Mesodermal cell (in vitro differentiated cells): ENCODE results near the gene ADAMTSL3.

Experiments
- H3K27ac ChIP-seq: 2 replicates; pipeline ENCODE4 v1.7.0; 2013; ENCODE audit warnings: mild to moderate bottlenecking, low read depth, low read length, moderate library complexity; ENCODE audit not compliant: severe bottlenecking
- H3K36me3 ChIP-seq: 2 replicates; pipeline ENCODE4 v1.7.1; 2013; ENCODE audit warnings: mild to moderate bottlenecking, low read length, moderate library complexity; ENCODE audit not compliant: control insufficient read depth, insufficient read depth
- H3K4me1 ChIP-seq: one replicate; pipeline ENCODE4 v1.7.1; 2013; ENCODE audit warnings: mild to moderate bottlenecking, low read length; ENCODE audit not compliant: insufficient read depth, control insufficient read depth, poor library complexity, severe bottlenecking
- H3K4me3 ChIP-seq: 2 replicates; pipeline ENCODE4 v1.7.0; 2013; ENCODE audit warnings: low read length, control low read depth, mild to moderate bottlenecking; ENCODE audit not compliant: insufficient read depth, poor library complexity, severe bottlenecking; ENCODE audit errors: extremely low read depth
- H3K9me3 ChIP-seq: 2 replicates; pipeline ENCODE4 v1.7.1; 2013; ENCODE audit warnings: mild to moderate bottlenecking, low read length, moderate library complexity; ENCODE audit not compliant: control insufficient read depth
- WGBS, 2 experiments: methylation state at CpG; one replicate each; pipeline ENCODE4 v1.1.5; 2013; ENCODE audit warnings: missing lambda C conversion rate in 2 of 2; ENCODE audit not compliant: insufficient coverage in 2 of 2; 5-methylcytosine and 5-hydroxymethylcytosine counted together

The ADAMTSL3 gene

DNA sequence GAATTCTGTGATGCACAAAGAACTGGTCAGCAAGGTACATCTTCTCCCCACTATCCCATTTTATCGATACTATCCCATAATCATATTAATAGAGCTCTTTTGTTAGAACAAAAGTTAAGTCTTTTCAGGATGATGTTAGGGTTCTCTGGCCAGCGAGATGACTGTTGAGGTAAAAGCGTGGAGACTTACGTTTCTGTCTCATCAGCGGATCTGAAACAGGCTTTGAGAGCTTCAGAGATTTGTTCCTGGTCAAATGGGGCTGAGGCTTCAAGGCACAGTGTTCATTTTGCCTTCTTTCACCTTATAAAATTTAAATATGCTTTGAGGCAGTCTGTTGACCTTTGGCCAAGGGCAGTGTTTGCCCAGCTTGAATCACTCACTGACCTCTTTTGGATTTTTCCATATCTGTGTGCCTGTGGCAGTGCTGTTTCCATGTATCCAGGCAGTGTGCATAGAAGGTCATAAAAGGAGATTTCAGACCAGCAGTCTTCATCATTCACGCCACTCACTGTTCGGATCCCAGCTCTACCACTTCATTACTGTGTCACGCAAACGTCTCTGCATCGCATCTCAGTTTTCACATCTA, 3.1 kb downstream of the ADAMTSL3 start:
- Histone ChIP-seq H3K4me3 (no peak overlapping the region), H3K4me1 (peaks cover 3% of the 10 kb centered on the region), H3K27ac (no peak overlapping the region), H3K36me3 (no peaks in the 10 kb centered on the region), H3K9me3 (peaks cover 4% of the 10 kb centered on the region)
- 92 to 97% methylated on average over 4 to 5 of the region's 10 CpGs for WGBS, 2 experiments

DNA sequence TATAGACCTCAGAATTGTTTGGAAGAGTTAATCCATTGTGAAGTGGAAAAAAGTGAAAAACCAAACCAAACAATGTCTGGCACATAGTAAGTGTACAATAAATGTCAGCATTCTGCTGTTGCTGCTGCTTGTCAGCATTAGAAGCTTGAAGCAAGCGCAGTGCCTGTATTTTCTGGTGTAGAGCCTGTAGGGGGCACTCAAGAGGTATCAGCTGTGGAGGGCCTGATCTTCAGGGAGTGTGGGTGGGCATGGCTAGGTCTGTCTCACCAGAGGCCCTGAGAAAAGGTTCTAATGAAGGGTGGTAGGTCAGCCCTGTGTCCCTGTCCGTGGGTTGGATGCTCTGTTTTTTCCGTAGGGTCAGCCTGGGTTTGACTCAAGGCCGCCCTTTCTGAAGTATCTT, 3.6 kb downstream of the ADAMTSL3 start:
- Histone ChIP-seq H3K9me3 (peaks cover 4% of the 10 kb centered on the region), H3K27ac (no peak overlapping the region), H3K4me1 (peaks cover 3% of the 10 kb centered on the region), H3K4me3 (no peak overlapping the region), H3K36me3 (no peaks in the 10 kb centered on the region)
- WGBS, 2 experiments = 90 to 95% methylated on average over 2 to 4 of the region's 4 CpGs

- H3K27ac ChIP-seq = no peak overlapping the region
- H3K4me3 ChIP-seq = no peak overlapping the region
- peaks cover 3% of the 10 kb centered on the region for H3K4me1 ChIP-seq
- WGBS, 2 experiments = 90 to 92% methylated on average over 8 of the region's 10 CpGs
- H3K36me3 ChIP-seq = no peaks in the 10 kb centered on the region
- peaks cover 4% of the 10 kb centered on the region for H3K9me3 ChIP-seq
Measured at GRCh38 chr15:83658430-83659416, 4.8 kb downstream of the ADAMTSL3 start.

DNA sequence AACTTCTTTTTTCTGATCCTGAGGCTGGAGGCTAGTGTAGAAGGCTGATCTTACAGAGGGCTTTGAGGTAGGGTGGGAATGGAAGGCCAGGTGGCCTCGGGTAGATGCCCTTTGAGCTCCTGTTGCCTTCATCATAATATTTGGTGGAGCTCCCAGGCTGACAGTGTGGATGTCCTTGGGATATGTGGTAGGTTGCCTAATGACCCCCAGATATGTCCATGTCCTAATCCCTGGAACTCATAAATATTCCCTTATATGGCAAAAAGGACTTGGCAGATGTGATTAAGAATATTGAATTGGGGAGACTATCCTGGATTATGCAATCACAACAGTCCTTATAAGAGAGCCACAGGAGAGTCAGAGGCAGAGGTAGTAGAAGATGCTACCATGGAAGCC, 5.5 kb downstream of the ADAMTSL3 start:
- Histone ChIP-seq H3K9me3 (peaks cover 4% of the 10 kb centered on the region), H3K4me3 (no peak overlapping the region), H3K27ac (no peak overlapping the region), H3K4me1 (peaks cover 2% of the 10 kb centered on the region), H3K36me3 (no peaks in the 10 kb centered on the region)
- WGBS, 2 experiments = 86% methylated on average over 1 of the region's 1 CpG; no CpG with 5 or more reads in 1 of the 2 experiments

DNA sequence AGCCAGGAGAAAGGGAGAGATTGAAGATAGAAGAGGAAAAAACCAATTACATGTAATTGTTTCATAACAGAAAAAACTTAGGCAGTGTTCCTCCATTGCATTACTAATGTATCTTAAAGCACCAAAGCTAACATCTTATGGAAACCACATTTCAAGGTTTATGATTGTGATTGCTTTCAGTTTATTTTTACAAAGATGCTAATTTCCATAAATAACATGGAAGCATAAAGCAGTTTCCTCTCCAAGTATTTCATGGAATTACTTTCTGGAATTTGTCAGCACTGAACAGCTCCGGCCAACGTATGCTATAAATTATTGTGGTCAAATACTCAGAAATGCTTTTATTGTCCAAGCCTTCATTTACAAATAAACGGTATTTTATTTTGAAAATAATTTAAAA, 11.6 kb downstream of the ADAMTSL3 start:
- Histone ChIP-seq H3K4me3 (no peak overlapping the region), H3K4me1 (no peaks in the 10 kb centered on the region), H3K27ac (no peak overlapping the region), H3K9me3 (no peaks in the 10 kb centered on the region), H3K36me3 (no peaks in the 10 kb centered on the region)
- WGBS, 2 experiments = no CpG with 5 or more reads among the region's 3 CpGs

DNA sequence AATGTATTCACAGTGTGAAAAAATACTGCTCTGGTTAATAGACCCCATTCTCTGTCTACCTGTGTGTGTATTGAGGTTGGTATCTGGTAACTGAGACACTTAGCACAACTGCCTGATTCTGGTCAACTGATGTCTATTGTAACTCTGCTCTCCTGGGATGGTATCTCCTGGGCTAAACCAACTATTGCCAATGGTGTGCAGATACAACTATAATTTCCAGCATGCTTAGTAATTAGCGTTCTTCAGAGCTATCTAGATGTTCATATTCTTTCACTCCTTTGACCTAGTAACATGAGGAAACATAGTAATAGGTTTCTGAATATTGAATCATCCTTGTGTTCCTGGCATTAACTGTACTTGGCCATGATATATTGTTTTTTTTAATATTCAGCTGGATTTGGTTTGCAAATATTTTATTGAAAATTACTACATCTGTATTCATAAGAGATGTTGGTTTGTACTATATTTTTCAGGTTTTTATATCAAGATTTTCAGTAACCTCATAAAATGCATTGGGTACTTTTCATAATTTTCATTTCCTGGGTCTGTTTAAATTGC, 16.8 kb downstream of the ADAMTSL3 start:
- Histone ChIP-seq H3K4me3 (no peak overlapping the region), H3K27ac (no peak overlapping the region), H3K36me3 (no peaks in the 10 kb centered on the region), H3K4me1 (no peaks in the 10 kb centered on the region), H3K9me3 (peaks cover 3% of the 10 kb centered on the region)
- 60% methylated on average over 1 of the region's 1 CpG; no CpG with 5 or more reads in 1 of the 2 experiments for WGBS, 2 experiments

- peaks cover 3% of the 10 kb centered on the region for H3K9me3 ChIP-seq
- no peaks in the 10 kb centered on the region for H3K36me3 ChIP-seq
- H3K4me1 ChIP-seq = no peaks in the 10 kb centered on the region
- no peak overlapping the region for H3K27ac ChIP-seq
- WGBS, 2 experiments = 80 to 100% methylated on average over 1 of the region's 2 CpGs
- no peak overlapping the region for H3K4me3 ChIP-seq
Measured at GRCh38 chr15:83671603-83672002, 17.7 kb downstream of the ADAMTSL3 start.

DNA sequence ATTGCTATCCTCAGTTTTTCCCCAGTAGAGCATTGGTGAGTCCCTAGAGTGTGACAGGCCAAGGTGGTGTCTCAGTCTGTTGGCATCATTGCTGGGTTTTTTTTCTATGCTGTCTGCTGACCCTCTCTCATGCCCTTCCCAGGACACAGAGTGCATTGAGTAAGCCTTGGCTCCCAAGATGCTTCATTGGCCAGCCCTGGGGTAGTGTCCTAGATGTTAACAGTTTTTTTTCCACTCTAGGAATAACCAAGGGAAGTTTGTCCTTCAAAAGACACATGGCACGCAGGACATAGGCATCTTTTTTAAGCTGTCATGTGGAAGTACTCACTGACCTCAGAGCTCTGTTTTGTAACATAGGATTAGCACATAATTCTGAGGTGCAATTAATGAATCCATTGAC, 19.5 kb downstream of the ADAMTSL3 start:
- H3K27ac ChIP-seq = no peak overlapping the region
- WGBS, 2 experiments = 100% methylated on average over 1 of the region's 1 CpG
- peaks cover 3% of the 10 kb centered on the region for H3K9me3 ChIP-seq
- no peaks in the 10 kb centered on the region for H3K36me3 ChIP-seq
- no peaks in the 10 kb centered on the region for H3K4me1 ChIP-seq
- H3K4me3 ChIP-seq = no peak overlapping the region

GRCh38 chr15:83682476-83683088, 28.7 kb downstream of the ADAMTSL3 start:
- H3K4me3 ChIP-seq = no peak overlapping the region
- 71 to 83% methylated on average over 1 of the region's 3 CpGs for WGBS, 2 experiments
- H3K27ac ChIP-seq = no peak overlapping the region
- H3K4me1 ChIP-seq = no peaks in the 10 kb centered on the region
- no peaks in the 10 kb centered on the region for H3K36me3 ChIP-seq
- peaks cover 6% of the 10 kb centered on the region for H3K9me3 ChIP-seq

- WGBS, 2 experiments = 74 to 75% methylated on average over 5 to 7 of the region's 9 CpGs
- Histone ChIP-seq H3K4me1 (no peaks in the 10 kb centered on the region), H3K9me3 (no peaks in the 10 kb centered on the region), H3K36me3 (no peaks in the 10 kb centered on the region), H3K27ac (no peak overlapping the region), H3K4me3 (no peak overlapping the region)
Measured at GRCh38 chr15:83685916-83686332, 32.0 kb downstream of the ADAMTSL3 start.
